LNCAP (cell line): ENCODE measurements around the gene PBRM1.

ENCODE experiments used
- CTCF ChIP-seq: fragments of 450-650 bp; IDR thresholded peaks from 2 replicates; pipeline ENCODE4 v1.5.1; 2017; ENCODE audit warnings: mild to moderate bottlenecking

Gene PBRM1

GRCh38 chr3:52536112-52536368, 149.7 kb downstream of the PBRM1 start:
- no peak for TF ChIP-seq CTCF

- no peak for TF ChIP-seq CTCF
Measured at GRCh38 chr3:52535411-52536111, 150.2 kb downstream of the PBRM1 start.

- TF ChIP-seq CTCF = no peak
Measured at GRCh38 chr3:52534281-52535183, 151.2 kb downstream of the PBRM1 start.

- no peak for TF ChIP-seq CTCF
Measured at GRCh38 chr3:52533623-52534280, 152.0 kb downstream of the PBRM1 start, which contains the start of gene NT5DC2. TSS of gene NT5DC2 (minus strand) at chr3:52533857. CDS start at chr3:52533737, 120 bp downstream.

- TF ChIP-seq CTCF = no peak
Measured at GRCh38 chr3:52532838-52533622, 152.7 kb downstream of the PBRM1 start.

- TF ChIP-seq CTCF = no peak
Measured at GRCh38 chr3:52532517-52532837, 153.2 kb downstream of the PBRM1 start.

- no peak for TF ChIP-seq CTCF
Measured at GRCh38 chr3:52531860-52532516, 153.7 kb downstream of the PBRM1 start.
